CD4-positive, CD25-positive, alpha-beta regulatory T cell (primary cell): ENCODE data around the gene AFF3. TPM values are rescaled to one million over a fixed set of nuclear protein-coding genes. Genes with fewer than 3 reads are reported as not detected.

ENCODE experiments used
- ATAC-seq, 2 donors: fragments of 150-1000 bp; cut with Tn5 transposase; one replicate each; pipeline ENCODE4 v1.10.0; 2021; ENCODE audit warnings: low read depth in 2 of 2, moderate number of reproducible peaks in 2 of 2, moderate library complexity in 1 of 2
- DNase-seq, 3 donors: peaks; one replicate each; pipeline versions ENCODE4 v3.0.0 to v3.0.0-alpha.2; 2012 to 2022; ENCODE audit warnings: mixed read lengths in 1 of 3
- H3K27ac ChIP-seq: one replicate; pipeline ENCODE4 v1.7.0; 2013; ENCODE audit warnings: mild to moderate bottlenecking, low read length; ENCODE audit not compliant: insufficient read depth, poor library complexity, severe bottlenecking
- H3K27me3 ChIP-seq: one replicate; pipeline ENCODE4 v1.7.0; 2013; ENCODE audit warnings: low read length; ENCODE audit not compliant: control insufficient read depth, insufficient read depth
- H3K36me3 ChIP-seq: one replicate; pipeline ENCODE4 v1.7.0; 2013; ENCODE audit warnings: mild to moderate bottlenecking, low read length, moderate library complexity; ENCODE audit not compliant: control insufficient read depth, insufficient read depth
- H3K4me1 ChIP-seq: 2 replicates; pipeline ENCODE4 v1.7.0; 2013; ENCODE audit warnings: mild to moderate bottlenecking, low read length; ENCODE audit not compliant: insufficient read depth, control insufficient read depth, poor library complexity, severe bottlenecking
- H3K4me3 ChIP-seq: one replicate; pipeline ENCODE4 v1.7.0; 2013; ENCODE audit warnings: low read depth, mild to moderate bottlenecking, low read length, moderate library complexity
- H3K9me3 ChIP-seq, 2 experiments: 1 replicate in 1 of 2; 2 replicates in 1 of 2; pipeline ENCODE4 v1.7.0; 2013; ENCODE audit warnings: low read length in 2 of 2, mild to moderate bottlenecking in 1 of 2, moderate library complexity in 1 of 2; ENCODE audit not compliant: control insufficient read depth in 2 of 2
- H3K27ac Mint-ChIP-seq, 3 donors: one replicate each; pipeline ENCODE4 v1.8.0; 2020 to 2022; ENCODE audit warnings: mild to moderate bottlenecking in 3 of 3, mixed read lengths in 3 of 3, moderate library complexity in 2 of 3
- H3K27me3 Mint-ChIP-seq: one replicate; pipeline ENCODE4 v1.8.0; 2022; ENCODE audit warnings: mild to moderate bottlenecking, mixed read lengths
- H3K36me3 Mint-ChIP-seq: one replicate; pipeline ENCODE4 v1.8.0; 2020; ENCODE audit warnings: mixed read lengths
- H3K4me1 Mint-ChIP-seq, 4 donors: one replicate each; pipeline ENCODE4 v1.8.0; 2020 to 2022; ENCODE audit warnings: mixed read lengths in 4 of 4, mild to moderate bottlenecking in 1 of 4
- H3K4me3 Mint-ChIP-seq, 4 donors: one replicate each; pipeline ENCODE4 v1.8.0; 2020 to 2022; ENCODE audit warnings: mild to moderate bottlenecking in 4 of 4, mixed read lengths in 4 of 4, moderate library complexity in 3 of 4
- H3K9me3 Mint-ChIP-seq, 7 donors: one replicate each; pipeline ENCODE4 v1.8.0; 2020 to 2022; ENCODE audit warnings: mixed read lengths in 7 of 7, mild to moderate bottlenecking in 3 of 7, moderate library complexity in 2 of 7
- polyA plus RNA-seq, 4 donors: library from polyadenylated mRNA; unstranded; fragments of 300-500 nt; fragmentation: Illumina TruSeq; gene quantifications; one replicate each; pipeline ENCODE4 v1.2.3, GENCODE V29; 2021
- total RNA-seq: library from RNA; stranded (reverse); gene quantifications from one replicate; pipeline ENCODE4 v1.2.3, GENCODE V29; 2022

The AFF3 gene
- total and polyA plus RNA-seq, 5 donors from 2014 or later, result 0.82 to 10.1 (median 4.2) TPM

DNA sequence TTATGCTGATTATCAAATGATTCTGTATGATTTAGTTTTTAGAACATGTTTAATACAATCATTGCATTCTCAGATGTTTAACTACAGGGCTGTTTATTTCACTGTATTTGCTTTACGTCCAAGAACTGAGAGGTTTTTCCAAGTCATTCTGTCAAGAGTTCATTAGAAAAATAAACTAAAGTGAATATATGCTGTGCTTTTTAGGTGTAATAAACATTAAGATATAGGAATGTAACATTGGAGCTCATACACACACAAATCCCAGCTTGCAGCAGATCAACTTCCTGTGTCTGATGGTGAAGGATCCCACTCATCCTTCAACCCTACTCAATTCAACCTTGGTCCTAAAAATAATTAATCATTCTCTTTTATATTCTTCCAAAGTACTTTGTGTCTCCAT is 285.0 kb downstream of the AFF3 start:
- Histone ChIP-seq H3K9me3 (no peaks in the 10 kb centered on the region), H3K4me1 (peaks cover 6% of the 10 kb centered on the region), H3K27ac (no peak overlapping the region), H3K4me3 (no peak overlapping the region), H3K36me3 (no peaks in the 10 kb centered on the region), H3K27me3 (no peaks in the 10 kb centered on the region)
- Mint-ChIP-seq H3K27ac (no peak overlapping the region), H3K4me1 (peaks cover 0 to 18% (median 13%) of the 10 kb centered on the region in 4 donors), H3K9me3 (peaks cover 0 to 3% (median 0%) of the 10 kb centered on the region in 7 donors), H3K36me3 (peaks cover 12% of the 10 kb centered on the region), H3K4me3 (no peak overlapping the region), H3K27me3 (no peaks in the 10 kb centered on the region)
- DNase-seq, result no peak
- ATAC-seq, result no peak

- H3K27ac Mint-ChIP-seq, result no peak overlapping the region
- Histone ChIP-seq H3K27ac (no peak overlapping the region), H3K4me1 (peaks cover 1% of the 10 kb centered on the region), H3K36me3 (no peaks in the 10 kb centered on the region), H3K27me3 (no peaks in the 10 kb centered on the region), H3K4me3 (no peak overlapping the region), H3K9me3 (no peaks in the 10 kb centered on the region)
- H3K27me3 Mint-ChIP-seq, result peaks cover 5% of the 10 kb centered on the region
- peaks cover 0 to 3% (median 0%) of the 10 kb centered on the region in 7 donors for H3K9me3 Mint-ChIP-seq
- DNase-seq, result no peak
- no peak overlapping the region for H3K4me3 Mint-ChIP-seq
- H3K36me3 Mint-ChIP-seq, result peaks cover 12% of the 10 kb centered on the region
- no peak for ATAC-seq
- H3K4me1 Mint-ChIP-seq, result peaks cover 0 to 7% (median 3%) of the 10 kb centered on the region in 4 donors
Observed at GRCh38 chr2:99856119-99856518, 286.3 kb downstream of the AFF3 start.

- no peaks in the 10 kb centered on the region for H3K27me3 ChIP-seq
- H3K4me1 Mint-ChIP-seq, result peaks cover 0 to 2% (median 0%) of the 10 kb centered on the region in 4 donors
- no peak overlapping the region for H3K27ac ChIP-seq
- peaks cover 12% of the 10 kb centered on the region for H3K36me3 Mint-ChIP-seq
- no peaks in the 10 kb centered on the region for H3K9me3 ChIP-seq
- DNase-seq (no peak), ATAC-seq (no peak)
- no peaks in the 10 kb centered on the region for H3K4me1 ChIP-seq
- H3K36me3 ChIP-seq, result no peaks in the 10 kb centered on the region
- H3K4me3 Mint-ChIP-seq, result no peak overlapping the region
- H3K9me3 Mint-ChIP-seq, result peaks cover 0 to 3% (median 0%) of the 10 kb centered on the region in 7 donors
- H3K27me3 Mint-ChIP-seq, result peaks cover 5% of the 10 kb centered on the region
- no peak overlapping the region for H3K27ac Mint-ChIP-seq
- no peak overlapping the region for H3K4me3 ChIP-seq
Observed at GRCh38 chr2:99854236-99854852, 288.0 kb downstream of the AFF3 start.

DNA sequence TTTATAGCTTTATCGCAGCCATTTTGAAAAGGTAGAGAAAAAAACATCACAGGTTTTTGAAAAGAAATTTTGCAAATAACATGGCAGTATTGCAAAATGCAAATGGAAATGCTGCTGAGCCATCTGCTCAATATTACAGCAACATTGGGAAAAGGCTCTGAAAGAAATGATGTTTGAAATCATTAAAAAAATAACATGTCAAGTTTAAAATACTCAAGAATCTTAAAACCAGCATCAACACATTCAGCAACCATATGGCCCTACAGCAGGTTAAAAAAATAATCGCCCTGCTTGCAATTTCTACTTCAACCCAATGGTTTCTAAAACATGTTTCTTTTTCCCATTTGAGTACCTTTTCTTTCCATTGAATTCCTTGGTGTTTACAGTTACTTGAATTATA is 289.4 kb downstream of the AFF3 start:
- no peaks in the 10 kb centered on the region for H3K9me3 ChIP-seq
- Mint-ChIP-seq H3K27me3 (peaks cover 5% of the 10 kb centered on the region), H3K27ac (no peak overlapping the region), H3K4me3 (no peak overlapping the region), H3K36me3 (peaks cover 12% of the 10 kb centered on the region), H3K9me3 (peaks cover 0 to 3% (median 0%) of the 10 kb centered on the region in 7 donors), H3K4me1 (peaks cover 0 to 2% (median 0%) of the 10 kb centered on the region in 4 donors)
- no peak overlapping the region for H3K4me3 ChIP-seq
- H3K27ac ChIP-seq, result no peak overlapping the region
- ATAC-seq (no peak), DNase-seq (no peak)
- H3K4me1 ChIP-seq, result no peaks in the 10 kb centered on the region
- H3K36me3 ChIP-seq, result no peaks in the 10 kb centered on the region
- H3K27me3 ChIP-seq, result no peaks in the 10 kb centered on the region

DNA sequence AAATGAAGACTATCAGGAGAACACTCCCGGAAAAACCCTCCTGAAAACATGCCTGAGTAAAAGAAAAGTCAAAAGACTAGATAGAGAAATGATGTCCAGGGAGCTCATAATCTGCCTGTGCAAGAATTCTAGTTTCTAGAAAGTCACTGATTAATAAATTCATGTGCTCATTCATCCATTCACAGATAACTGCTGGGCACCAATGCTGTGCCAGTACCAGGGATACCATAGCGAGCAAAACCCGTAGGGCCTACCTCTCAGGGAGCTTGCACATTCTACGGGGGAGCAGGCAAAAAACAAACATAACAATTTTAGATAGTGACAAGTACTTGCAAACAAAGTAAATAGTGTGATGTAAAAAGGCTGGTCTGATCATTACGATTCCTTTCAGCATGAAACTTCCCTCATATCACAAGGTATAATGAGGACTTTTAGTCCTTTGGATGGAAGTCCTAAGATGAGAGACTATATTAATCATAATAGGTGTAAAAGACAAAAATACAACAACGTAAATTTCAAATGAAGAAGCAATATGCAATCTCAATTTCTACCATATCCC is 289.9 kb downstream of the AFF3 start:
- Mint-ChIP-seq H3K4me3 (no peak overlapping the region), H3K27ac (no peak overlapping the region), H3K4me1 (peaks cover 0 to 2% (median 0%) of the 10 kb centered on the region in 4 donors), H3K9me3 (peaks cover 0 to 3% (median 0%) of the 10 kb centered on the region in 7 donors), H3K36me3 (peaks cover 12% of the 10 kb centered on the region), H3K27me3 (peaks cover 5% of the 10 kb centered on the region)
- ATAC-seq (no peak), DNase-seq (no peak)
- Histone ChIP-seq H3K27me3 (no peaks in the 10 kb centered on the region), H3K27ac (no peak overlapping the region), H3K4me1 (no peaks in the 10 kb centered on the region), H3K9me3 (no peaks in the 10 kb centered on the region), H3K36me3 (no peaks in the 10 kb centered on the region), H3K4me3 (no peak overlapping the region)

DNA sequence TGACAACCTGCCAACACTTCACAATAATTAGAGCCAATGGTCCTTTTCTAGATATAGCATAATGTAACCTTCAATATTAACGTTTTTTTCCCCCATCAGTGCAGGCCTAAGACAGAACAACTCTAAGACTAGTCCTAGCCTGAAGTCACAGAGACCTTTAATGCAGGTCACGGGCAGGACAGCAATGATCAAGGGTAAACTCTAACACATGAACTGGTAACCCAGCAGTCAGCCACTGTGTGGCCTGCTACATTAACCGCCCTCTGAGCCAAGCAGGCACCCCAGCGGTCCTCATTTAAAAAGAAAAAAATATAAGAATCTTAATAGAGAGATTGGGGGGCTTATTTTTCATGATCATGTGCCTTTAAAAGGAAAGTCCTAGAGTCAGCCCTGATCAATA is 290.6 kb downstream of the AFF3 start:
- ATAC-seq (no peak), DNase-seq (no peak)
- H3K9me3 Mint-ChIP-seq, result peaks cover 0 to 3% (median 0%) of the 10 kb centered on the region in 7 donors
- H3K4me1 Mint-ChIP-seq, result peaks cover 0 to 2% (median 0%) of the 10 kb centered on the region in 4 donors
- no peak overlapping the region for H3K27ac Mint-ChIP-seq
- no peak overlapping the region for H3K4me3 Mint-ChIP-seq
- Histone ChIP-seq H3K27me3 (no peaks in the 10 kb centered on the region), H3K4me1 (no peaks in the 10 kb centered on the region), H3K36me3 (no peaks in the 10 kb centered on the region), H3K9me3 (no peaks in the 10 kb centered on the region), H3K27ac (no peak overlapping the region), H3K4me3 (no peak overlapping the region)
- peaks cover 12% of the 10 kb centered on the region for H3K36me3 Mint-ChIP-seq
- H3K27me3 Mint-ChIP-seq, result peaks cover 5% of the 10 kb centered on the region

DNA sequence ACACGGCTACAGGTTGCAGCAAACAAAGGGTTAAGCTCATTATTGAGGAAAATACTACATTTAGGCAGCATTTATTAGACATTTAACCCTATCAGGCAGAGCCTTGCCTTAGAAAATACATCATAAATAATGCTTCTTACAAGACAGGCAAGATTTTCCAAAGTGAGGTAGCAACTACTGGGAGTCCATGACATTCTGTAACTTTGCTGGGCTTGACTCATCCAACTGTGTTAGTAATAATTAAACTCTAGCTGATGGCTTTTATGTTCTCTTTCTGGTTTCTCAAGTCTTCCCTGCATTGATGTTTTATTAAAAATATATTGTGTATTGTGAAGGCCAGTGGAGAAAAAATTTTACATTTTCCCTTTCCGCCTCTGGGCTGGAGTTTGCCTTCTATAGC is 291.3 kb downstream of the AFF3 start:
- Histone ChIP-seq H3K4me1 (no peaks in the 10 kb centered on the region), H3K27me3 (no peaks in the 10 kb centered on the region), H3K9me3 (no peaks in the 10 kb centered on the region), H3K4me3 (no peak overlapping the region), H3K36me3 (no peaks in the 10 kb centered on the region), H3K27ac (no peak overlapping the region)
- no peak for ATAC-seq
- no peak for DNase-seq
- Mint-ChIP-seq H3K27me3 (peaks cover 5% of the 10 kb centered on the region), H3K9me3 (no peaks in the 10 kb centered on the region), H3K27ac (no peak overlapping the region), H3K4me1 (peaks cover 0 to 2% (median 0%) of the 10 kb centered on the region in 4 donors), H3K4me3 (peak overlapping the region in 1 of 4 donors; percentile 5), H3K36me3 (peaks cover 12% of the 10 kb centered on the region)
